Tibial nerve (tissue), 4 donors: Measurements from ENCODE around the gene MYO1D. TPM values are rescaled to one million over a fixed set of nuclear protein-coding genes. Genes with fewer than 3 reads are reported as not detected.
"Not testable (repeated sequence)": the region's sequence is repeated elsewhere in the genome, so short reads cannot be mapped to it uniquely, and the experiment has no call there.

Experiments
- DNase-seq, 2 donors: peaks; one replicate each; pipeline ENCODE4 v3.0.0-alpha.2; 2019; ENCODE audit warnings: low spot score in 2 of 2
- H3K27ac ChIP-seq, 4 donors: fragments of 200-600 bp; sonication (generic) in 3 of 4; one replicate each; pipeline ENCODE4 v1.5.1; 2017 to 2019; ENCODE audit warnings: mild to moderate bottlenecking in 1 of 4
- H3K27me3 ChIP-seq, 2 donors: fragments of 200-600 bp; sonication (generic) in 1 of 2; one replicate each; pipeline versions ENCODE4 v1.5.1 to v1.6.0; 2017 to 2019
- H3K36me3 ChIP-seq, 3 donors: fragments of 200-600 bp; sonication (generic); one replicate each; pipeline ENCODE4 v1.5.1; 2018 to 2019
- H3K4me1 ChIP-seq, 4 donors: fragments of 200-600 bp; sonication (generic) in 3 of 4; one replicate each; pipeline ENCODE4 v1.5.1; 2017 to 2019
- H3K4me3 ChIP-seq, 4 donors: fragments of 200-600 bp; sonication (generic) in 3 of 4; one replicate each; pipeline ENCODE4 v1.5.1; 2017 to 2019; ENCODE audit warnings: mild to moderate bottlenecking in 1 of 4, moderate library complexity in 1 of 4
- H3K9me3 ChIP-seq, 4 donors: fragments of 200-600 bp; sonication (generic) in 3 of 4; one replicate each; pipeline ENCODE4 v1.5.1; 2017 to 2019
- CTCF ChIP-seq, 5 experiments: fragments of 200-600 bp in 3 of 5; fragments of 450-650 bp in 2 of 5; sonication (generic) in 3 of 5; IDR thresholded peaks; one replicate each; pipeline ENCODE4 v1.5.1; 2016 to 2019; ENCODE audit warnings: antibody characterized with exemption in 5 of 5, mild to moderate bottlenecking in 3 of 5, moderate library complexity in 2 of 5
- EP300 ChIP-seq, 2 donors: sonication (generic); formaldehyde crosslinking; IDR thresholded peaks; one replicate each; pipeline ENCODE4 v1.6.1; 2017; ENCODE audit warnings: antibody characterized with exemption in 2 of 2, mild to moderate bottlenecking in 1 of 2
- POLR2A ChIP-seq, 2 donors: fragments of 450-650 bp; IDR thresholded peaks; one replicate each; pipeline ENCODE4 v1.6.1; 2017; ENCODE audit warnings: antibody characterized with exemption in 2 of 2, mild to moderate bottlenecking in 2 of 2, moderate library complexity in 2 of 2
- WGBS, 2 donors: methylation state at CpG; one replicate each; pipeline ENCODE4 v1.1.5; 2018; 5-methylcytosine and 5-hydroxymethylcytosine counted together
- total RNA-seq, 4 donors: library from RNA; depleted of rRNA; stranded (reverse); fragments of >200 nt; gene quantifications; one replicate each; pipeline ENCODE4 v1.1.0, GENCODE V29; 2016

Gene MYO1D
- total RNA-seq, 4 donors from 2014 or later = 28.5 to 49.6 (median 42.4) TPM

GRCh38 chr17:32741381-32741780 lies 135.5 kb downstream of the MYO1D start:
- 64 to 70% methylated on average over 1 of the region's 1 CpG for WGBS, 2 donors
- Histone ChIP-seq H3K27me3 (no peaks in the 10 kb centered on the region), H3K36me3 (peaks cover 0 to 6% (median 0%) of the 10 kb centered on the region in 3 donors), H3K4me1 (no peaks in the 10 kb centered on the region), H3K4me3 (no peak overlapping the region), H3K27ac (no peak overlapping the region), H3K9me3 (no peaks in the 10 kb centered on the region)
- DNase-seq = no peak
- TF ChIP-seq POLR2A (IDR thresholded peaks at IDR 0.05) (no peak), EP300 (IDR thresholded peaks at IDR 0.05) (no peak), CTCF (IDR thresholded peaks at IDR 0.05) (no peak)

GRCh38 chr17:32739722-32740121 lies 137.2 kb downstream of the MYO1D start:
- 94 to 98% methylated on average over 2 of the region's 2 CpGs for WGBS, 2 donors
- H3K36me3 ChIP-seq = peaks cover 0 to 8% (median 0%) of the 10 kb centered on the region in 3 donors
- TF ChIP-seq POLR2A (IDR thresholded peaks at IDR 0.05) (no peak), CTCF (IDR thresholded peaks at IDR 0.05) (no peak), EP300 (IDR thresholded peaks at IDR 0.05) (no peak)
- no peaks in the 10 kb centered on the region for H3K9me3 ChIP-seq
- DNase-seq = no peak
- no peaks in the 10 kb centered on the region for H3K4me1 ChIP-seq
- H3K4me3 ChIP-seq = no peak overlapping the region
- no peaks in the 10 kb centered on the region for H3K27me3 ChIP-seq
- no peak overlapping the region for H3K27ac ChIP-seq

- H3K27ac ChIP-seq, H3K36me3 ChIP-seq, H3K4me3 ChIP-seq, H3K4me1 ChIP-seq, H3K27me3 ChIP-seq, DNase-seq, H3K9me3 ChIP-seq: not testable (repeated sequence)
- 63 to 100% methylated on average over 4 of the region's 4 CpGs for WGBS, 2 donors
These were observed 137.8 kb downstream of the MYO1D start for GRCh38 chr17:32739151-32739550.

- Histone ChIP-seq H3K27ac (no peak overlapping the region), H3K36me3 (peaks cover 0 to 24% (median 0%) of the 10 kb centered on the region in 3 donors), H3K4me3 (no peak overlapping the region), H3K4me1 (no peaks in the 10 kb centered on the region), H3K9me3 (no peaks in the 10 kb centered on the region), H3K27me3 (no peaks in the 10 kb centered on the region)
- no peak for DNase-seq
- WGBS, 2 donors = 93 to 97% methylated on average over 1 of the region's 1 CpG
- TF ChIP-seq POLR2A (IDR thresholded peaks at IDR 0.05) (no peak), EP300 (IDR thresholded peaks at IDR 0.05) (no peak), CTCF (IDR thresholded peaks at IDR 0.05) (no peak)
These were observed 143.5 kb downstream of the MYO1D start for GRCh38 chr17:32733401-32733800.

GRCh38 chr17:32732900-32733299 lies 144.0 kb downstream of the MYO1D start:
- peaks cover 0 to 24% (median 0%) of the 10 kb centered on the region in 3 donors for H3K36me3 ChIP-seq
- no peaks in the 10 kb centered on the region for H3K27me3 ChIP-seq
- no peaks in the 10 kb centered on the region for H3K4me1 ChIP-seq
- WGBS, 2 donors = 88 to 96% methylated on average over 5 to 6 of the region's 6 CpGs
- DNase-seq = no peak
- TF ChIP-seq POLR2A (IDR thresholded peaks at IDR 0.05) (no peak), CTCF (IDR thresholded peaks at IDR 0.05) (no peak), EP300 (IDR thresholded peaks at IDR 0.05) (no peak)
- H3K27ac ChIP-seq = no peak overlapping the region
- no peak overlapping the region for H3K4me3 ChIP-seq
- H3K9me3 ChIP-seq = no peaks in the 10 kb centered on the region

GRCh38 chr17:32732296-32732642 lies 144.7 kb downstream of the MYO1D start:
- TF ChIP-seq POLR2A (IDR thresholded peaks at IDR 0.05) (no peak), EP300 (IDR thresholded peaks at IDR 0.05) (no peak), CTCF (IDR thresholded peaks at IDR 0.05) (no peak)
- peaks cover 0 to 24% (median 0%) of the 10 kb centered on the region in 3 donors for H3K36me3 ChIP-seq
- no peaks in the 10 kb centered on the region for H3K4me1 ChIP-seq
- no peak overlapping the region for H3K4me3 ChIP-seq
- H3K27ac ChIP-seq = no peak overlapping the region
- no peaks in the 10 kb centered on the region for H3K27me3 ChIP-seq
- DNase-seq = no peak
- H3K9me3 ChIP-seq = no peaks in the 10 kb centered on the region
- WGBS, 2 donors = 100% methylated on average over 1 to 2 of the region's 2 CpGs
